A549 (cell line): ENCODE results near the gene CCDC66.

Experiments used
- CEBPB ChIP-seq, 2 experiments: fragments of >200 bp in 1 of 2; sonication (Bioruptor Twin) in 1 of 2; formaldehyde crosslinking in 1 of 2; IDR thresholded peaks; 2 replicates each; pipeline ENCODE4 v1.6.1; 2012 to 2016
- CHD2 ChIP-seq: fragments of 150-350 bp; IDR thresholded peaks from 2 replicates; pipeline ENCODE4 v1.6.1; 2014; ENCODE audit warnings: low read length; ENCODE audit not compliant: partially characterized antibody
- CTCF ChIP-seq: fragments of >200 bp; sonication (Bioruptor Twin); formaldehyde crosslinking; IDR thresholded peaks from 3 replicates; pipeline ENCODE4 v1.5.1; 2016
- EP300 ChIP-seq, 2 experiments: fragments of >200 bp; sonication (Bioruptor Twin); formaldehyde crosslinking; IDR thresholded peaks; 2 replicates in 1 of 2; 3 replicates in 1 of 2; pipeline ENCODE4 v1.6.1; 2016 to 2017
- HDAC2 ChIP-seq: fragments of 200-600 bp; sonication (generic); IDR thresholded peaks from 2 replicates; pipeline ENCODE4 v1.6.1; 2016
- KDM5A ChIP-seq: fragments of 200-600 bp; sonication (generic); IDR thresholded peaks from 2 replicates; pipeline ENCODE4 v1.6.1; 2016; ENCODE audit warnings: antibody characterized with exemption, mild to moderate bottlenecking
- MAFK ChIP-seq: fragments of 450-650 bp; IDR thresholded peaks from 2 replicates; pipeline ENCODE4 v1.6.1; 2014; ENCODE audit not compliant: partially characterized antibody
- MYC ChIP-seq: IDR thresholded peaks from 2 replicates; pipeline ENCODE4 v1.6.1; 2012; ENCODE audit warnings: mild to moderate bottlenecking, inconsistent platforms, low read length, improper control_type of control experiment, borderline replicate concordance
- NR3C1 ChIP-seq: fragments of >200 bp; sonication (Bioruptor Twin); formaldehyde crosslinking; IDR thresholded peaks from 3 replicates; pipeline ENCODE4 v1.6.1; 2017
- POLR2A ChIP-seq: IDR thresholded peaks from 2 replicates; pipeline ENCODE4 v1.6.1; 2012; ENCODE audit warnings: mild to moderate bottlenecking, low read length
- REST ChIP-seq: fragments of 200-600 bp; sonication (generic); IDR thresholded peaks from 2 replicates; pipeline ENCODE4 v1.6.1; 2016; ENCODE audit warnings: antibody characterized with exemption, mild to moderate bottlenecking, moderate library complexity
- RFX5 ChIP-seq: fragments of 450-650 bp; IDR thresholded peaks from 2 replicates; pipeline ENCODE4 v1.7.1; 2014; ENCODE audit warnings: antibody characterized with exemption, mild to moderate bottlenecking, moderate library complexity
- SMC3 ChIP-seq: fragments of >200 bp; sonication (Bioruptor Twin); formaldehyde crosslinking; IDR thresholded peaks from 3 replicates; pipeline ENCODE4 v1.6.1; 2018; ENCODE audit warnings: inconsistent platforms
- USF2 ChIP-seq: fragments of 450-650 bp; IDR thresholded peaks from 2 replicates; pipeline ENCODE4 v1.6.1; 2014; ENCODE audit warnings: antibody characterized with exemption

GRCh38 chr3:56591262-56591661 is 34.3 kb downstream of the CCDC66 start:
- TF ChIP-seq POLR2A (no peak), SMC3 (no peak), RFX5 (no peak), CTCF (no peak), KDM5A (no peak), NR3C1 (no peak), REST (no peak), HDAC2 (no peak), CEBPB (IDR thresholded peaks at IDR 0.05) (no peak), MYC (no peak), EP300 (IDR thresholded peaks at IDR 0.05) (no peak), USF2 (no peak), MAFK (no peak), CHD2 (no peak)
